BE2C (cell line): Measurements from ENCODE around the gene TBC1D2B.
"Not testable (repeated sequence)": the region's sequence is repeated elsewhere in the genome, so short reads cannot be mapped to it uniquely, and the experiment has no call there.

Source experiments
- DNase-seq: peaks from one replicate; pipeline ENCODE4 v3.0.0-alpha.2; 2020
- H3K27me3 ChIP-seq: fragments of 250-450 bp; sonication (Bioruptor Pico); 2 replicates; pipeline ENCODE4 v1.5.1; 2020; ENCODE audit warnings: mild to moderate bottlenecking
- H3K36me3 ChIP-seq: fragments of 250-450 bp; sonication (Bioruptor Pico); 2 replicates; pipeline ENCODE4 v1.5.1; 2020; ENCODE audit warnings: mild to moderate bottlenecking
- H3K4me1 ChIP-seq: fragments of 250-450 bp; sonication (Bioruptor Pico); 2 replicates; pipeline ENCODE4 v1.5.1; 2020
- H3K4me3 ChIP-seq: 2 replicates; pipeline ENCODE4 v1.5.1; 2011; ENCODE audit warnings: low read depth, low read length
- H3K9me3 ChIP-seq: fragments of 250-450 bp; sonication (Bioruptor Pico); 2 replicates; pipeline ENCODE4 v1.5.1; 2020
- CTCF ChIP-seq: IDR thresholded peaks from 2 replicates; pipeline ENCODE4 v1.5.1; 2012; ENCODE audit warnings: mild to moderate bottlenecking, low read depth, low read length

Gene TBC1D2B

GRCh38 chr15:77981281-77982126 is 96.0 kb downstream of the TBC1D2B start:
- peaks cover 21% of the 10 kb centered on the region for H3K4me1 ChIP-seq
- no peak overlapping the region for H3K4me3 ChIP-seq
- H3K27me3 ChIP-seq = no peaks in the 10 kb centered on the region
- no peak for DNase-seq
- no peak for TF ChIP-seq CTCF
- no peaks in the 10 kb centered on the region for H3K9me3 ChIP-seq
- H3K36me3 ChIP-seq = no peaks in the 10 kb centered on the region

- H3K9me3 ChIP-seq, H3K4me3 ChIP-seq, H3K36me3 ChIP-seq, H3K27me3 ChIP-seq, DNase-seq: not testable (repeated sequence)
- peaks cover 21% of the 10 kb centered on the region for H3K4me1 ChIP-seq
Measured at GRCh38 chr15:77980674-77981073, 96.8 kb downstream of the TBC1D2B start.

- Histone ChIP-seq H3K4me1 (peaks cover 24% of the 10 kb centered on the region), H3K9me3 (no peaks in the 10 kb centered on the region), H3K36me3 (no peaks in the 10 kb centered on the region), H3K4me3 (no peak overlapping the region), H3K27me3 (no peaks in the 10 kb centered on the region)
- no peak for TF ChIP-seq CTCF
- no peak for DNase-seq
Measured at GRCh38 chr15:77980098-77980497, 97.4 kb downstream of the TBC1D2B start.

- H3K27me3 ChIP-seq, H3K4me3 ChIP-seq, H3K9me3 ChIP-seq, H3K36me3 ChIP-seq: not testable (repeated sequence)
- peak; percentile 79 for DNase-seq
- H3K4me1 ChIP-seq = peaks cover 27% of the 10 kb centered on the region
Measured at GRCh38 chr15:77979157-77979556, 98.4 kb downstream of the TBC1D2B start.

- peaks cover 26% of the 10 kb centered on the region for H3K4me1 ChIP-seq
- not testable (repeated sequence) for H3K36me3 ChIP-seq, H3K9me3 ChIP-seq, DNase-seq, H3K27me3 ChIP-seq, H3K4me3 ChIP-seq
Measured at GRCh38 chr15:77978759-77979145, 98.8 kb downstream of the TBC1D2B start.

- H3K36me3 ChIP-seq, H3K27me3 ChIP-seq, H3K9me3 ChIP-seq, H3K4me3 ChIP-seq, DNase-seq: not testable (repeated sequence)
- H3K4me1 ChIP-seq = peaks cover 25% of the 10 kb centered on the region
Measured at GRCh38 chr15:77977903-77978758, 99.4 kb downstream of the TBC1D2B start.

GRCh38 chr15:77976760-77977525 is 100.6 kb downstream of the TBC1D2B start:
- DNase-seq, H3K36me3 ChIP-seq, H3K27me3 ChIP-seq: not testable (repeated sequence)

GRCh38 chr15:77976095-77976450 is 101.4 kb downstream of the TBC1D2B start:
- not testable (repeated sequence) for DNase-seq, H3K36me3 ChIP-seq, H3K4me3 ChIP-seq, H3K9me3 ChIP-seq, H3K27me3 ChIP-seq
- peaks cover 25% of the 10 kb centered on the region for H3K4me1 ChIP-seq

More at GRCh38 chr15:77976760-77977525, 100.6 kb downstream of the TBC1D2B start:
- H3K4me3 ChIP-seq, H3K9me3 ChIP-seq: not testable (repeated sequence)
- peaks cover 25% of the 10 kb centered on the region for H3K4me1 ChIP-seq
